GM23248 (cell line): ENCODE measurements around the gene DNAH14. TPM values are rescaled to one million over a fixed set of nuclear protein-coding genes. Genes with fewer than 3 reads are reported as not detected.

Experiments used
- DNase-seq: peaks from one replicate; pipeline ENCODE4 v3.0.0-alpha.2; 2015
- H2AFZ ChIP-seq: fragments of 200-600 bp; sonication (generic); 2 replicates; pipeline ENCODE4 v1.6.1; 2016; ENCODE audit warnings: antibody characterized with exemption
- H3F3A ChIP-seq: fragments of 200-600 bp; sonication (generic); 2 replicates; pipeline ENCODE4 v1.6.1; 2016; ENCODE audit warnings: mild to moderate bottlenecking, antibody characterized with exemption, mixed run types; ENCODE audit not compliant: insufficient read depth
- H3K27ac ChIP-seq: fragments of 200-600 bp; sonication (generic); 2 replicates; pipeline ENCODE4 v1.5.1; 2016; ENCODE audit warnings: mild to moderate bottlenecking
- H3K27me3 ChIP-seq: fragments of 200-600 bp; sonication (generic); replicated peaks from 2 replicates; pipeline ENCODE4 v1.6.1; 2016; ENCODE audit warnings: mild to moderate bottlenecking; ENCODE audit not compliant: insufficient read depth
- H3K36me3 ChIP-seq: fragments of 200-600 bp; sonication (generic); 2 replicates; pipeline ENCODE4 v1.6.1; 2016; ENCODE audit warnings: low read depth, mild to moderate bottlenecking
- H3K4me1 ChIP-seq: fragments of 200-600 bp; sonication (generic); 2 replicates; pipeline ENCODE4 v1.6.1; 2016; ENCODE audit warnings: mild to moderate bottlenecking; ENCODE audit not compliant: insufficient read depth
- H3K4me2 ChIP-seq: fragments of 200-600 bp; sonication (generic); one replicate; pipeline ENCODE4 v1.6.1; 2016; ENCODE audit warnings: mild to moderate bottlenecking; ENCODE audit not compliant: unreplicated experiment
- H3K4me3 ChIP-seq: fragments of 200-600 bp; sonication (generic); 2 replicates; pipeline ENCODE4 v1.5.1; 2016; ENCODE audit warnings: mild to moderate bottlenecking
- H3K79me2 ChIP-seq: fragments of 200-600 bp; sonication (generic); 2 replicates; pipeline ENCODE4 v1.6.1; 2016; ENCODE audit warnings: mild to moderate bottlenecking; ENCODE audit not compliant: insufficient read depth
- H3K9ac ChIP-seq: fragments of 200-600 bp; sonication (generic); 2 replicates; pipeline ENCODE4 v1.6.1; 2016; ENCODE audit warnings: mild to moderate bottlenecking
- H3K9me2 ChIP-seq: fragments of 200-600 bp; sonication (generic); 2 replicates; pipeline ENCODE4 v1.6.1; 2016; ENCODE audit warnings: mixed run types, mild to moderate bottlenecking, moderate library complexity; ENCODE audit not compliant: insufficient read depth
- H3K9me3 ChIP-seq: fragments of 200-600 bp; sonication (generic); one replicate; pipeline ENCODE4 v1.6.1; 2017; ENCODE audit warnings: low read depth
- H4K20me1 ChIP-seq: fragments of 200-600 bp; sonication (generic); 2 replicates; pipeline ENCODE4 v1.6.0; 2016; ENCODE audit not compliant: insufficient read depth
- EZH2 ChIP-seq: fragments of 200-600 bp; sonication (generic); IDR thresholded peaks from 2 replicates; pipeline ENCODE4 v1.6.1; 2018; ENCODE audit warnings: antibody characterized with exemption, mild to moderate bottlenecking; ENCODE audit not compliant: insufficient read depth, poor library complexity, severe bottlenecking
- EZH2phosphoT487 ChIP-seq: fragments of 200-600 bp; sonication (generic); IDR thresholded peaks from 2 replicates; pipeline ENCODE4 v1.6.1; 2018; ENCODE audit warnings: antibody characterized with exemption, moderate library complexity, mild to moderate bottlenecking, low read depth; ENCODE audit not compliant: insufficient read depth
- WGBS, 2 experiments: methylation state at CpG; one replicate each; pipeline ENCODE4 v1.1.6; 2015 to 2017; ENCODE audit warnings: low lambda C conversion rate in 2 of 2, low coverage in 1 of 2; ENCODE audit errors: missing lambda C conversion rate in 2 of 2; 5-methylcytosine and 5-hydroxymethylcytosine counted together
- in situ Hi-C: fragments of 300-500 bp; cut with MboI; formaldehyde crosslinking; loops from 2 replicates; pipeline ENCODE4 v1.15.0; 2020
- polyA plus RNA-seq: library from polyadenylated mRNA; unstranded; fragments of >200 nt; fragmentation: Nextera tagmentation; extraction: Ambion mirVana; gene quantifications from 2 replicates; pipeline ENCODE4 v1.2.1, GENCODE V29; 2016
- total RNA-seq: library from RNA; depleted of rRNA; stranded (reverse); fragments of >200 nt; shearing (Covaris generic); gene quantifications from 2 replicates; pipeline ENCODE4 v1.2.3, GENCODE V29; 2014

Gene DNAH14
- total and polyA plus RNA-seq, 2 experiments from 2014 or later, result 9.9 to 20.8 TPM

- Histone ChIP-seq H3K27ac (no peak overlapping the region), H2AFZ (no peak overlapping the region), H3K36me3 (peaks cover 15% of the 10 kb centered on the region), H3K9me2 (no peaks in the 10 kb centered on the region), H3F3A (no peaks in the 10 kb centered on the region), H3K9me3 (no peaks in the 10 kb centered on the region), H3K79me2 (0 out of 2 replicates have a peak, but pooled peaks cover 3% of the 10 kb centered on the region), H3K9ac (no peak overlapping the region), H3K27me3 (no peaks in the 10 kb centered on the region), H3K4me2 (no peak overlapping the region), H4K20me1 (no peaks in the 10 kb centered on the region), H3K4me3 (no peak overlapping the region), H3K4me1 (no peaks in the 10 kb centered on the region)
- no peak for TF ChIP-seq EZH2
- no peak for TF ChIP-seq EZH2phosphoT487
- DNase-seq, result no peak
- WGBS, 2 experiments, result 94 to 96% methylated on average over 10 of the region's 10 CpGs
- in situ Hi-C loops, result no loop called here
These were observed 482.8 kb downstream of the DNAH14 start for GRCh38 chr1:225412321-225412720.

GRCh38 chr1:225412803-225413351 is 483.4 kb downstream of the DNAH14 start:
- H4K20me1 ChIP-seq, result no peaks in the 10 kb centered on the region

GRCh38 chr1:225413708-225414375 is 484.4 kb downstream of the DNAH14 start:
- no peak for DNase-seq
- H3K27me3 ChIP-seq, result no peaks in the 10 kb centered on the region
- H3K9me3 ChIP-seq, result no peaks in the 10 kb centered on the region
- 0 out of 2 replicates have a peak, but pooled peaks cover 10% of the 10 kb centered on the region for H3K79me2 ChIP-seq
- WGBS, 2 experiments, result 75 to 81% methylated on average over 5 of the region's 5 CpGs
- H3K9ac ChIP-seq, result no peak overlapping the region
- H3K9me2 ChIP-seq, result no peaks in the 10 kb centered on the region
- no peaks in the 10 kb centered on the region for H4K20me1 ChIP-seq
- peaks cover 18% of the 10 kb centered on the region for H3K36me3 ChIP-seq
- H3K4me3 ChIP-seq, result no peak overlapping the region
- no peaks in the 10 kb centered on the region for H3F3A ChIP-seq
- no peaks in the 10 kb centered on the region for H3K4me1 ChIP-seq
- in situ Hi-C loops, result no loop called here
- H3K27ac ChIP-seq, result no peak overlapping the region
- no peak overlapping the region for H3K4me2 ChIP-seq
- no peak for TF ChIP-seq EZH2
- TF ChIP-seq EZH2phosphoT487, result no peak
- H2AFZ ChIP-seq, result no peak overlapping the region

More at GRCh38 chr1:225412803-225413351, 483.4 kb downstream of the DNAH14 start:
- WGBS, 2 experiments, result 90 to 92% methylated on average over 10 of the region's 10 CpGs
- Histone ChIP-seq H3F3A (no peaks in the 10 kb centered on the region), H3K4me1 (no peaks in the 10 kb centered on the region), H3K9me3 (no peaks in the 10 kb centered on the region), H3K27me3 (no peaks in the 10 kb centered on the region), H2AFZ (no peak overlapping the region), H3K27ac (no peak overlapping the region), H3K4me3 (no peak overlapping the region), H3K9me2 (no peaks in the 10 kb centered on the region), H3K79me2 (0 out of 2 replicates have a peak, but pooled peaks cover 8% of the 10 kb centered on the region), H3K4me2 (no peak overlapping the region), H3K36me3 (peaks cover 16% of the 10 kb centered on the region), H3K9ac (no peak overlapping the region)
- DNase-seq, result no peak
- in situ Hi-C loops, result no loop called here
- TF ChIP-seq EZH2 (no peak), EZH2phosphoT487 (no peak)

DNA sequence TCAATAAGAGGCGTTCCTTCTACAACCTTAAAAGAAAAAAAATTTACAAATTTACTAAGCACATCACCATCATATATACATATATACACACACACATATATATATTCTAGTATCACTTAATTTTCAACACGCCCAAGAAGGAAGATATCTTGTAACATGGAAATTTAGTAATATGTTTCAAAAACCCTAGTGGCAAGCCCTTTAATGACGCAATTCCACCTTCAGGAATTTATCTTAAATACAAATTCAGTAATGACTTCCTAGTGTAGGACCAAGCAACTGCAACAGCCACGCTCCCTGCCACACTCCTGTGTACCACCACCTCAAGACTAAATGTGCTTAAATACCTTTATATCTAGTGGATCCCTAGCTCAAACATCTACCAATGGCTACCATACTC is 485.8 kb downstream of the DNAH14 start:
- WGBS, 2 experiments, result 91 to 94% methylated on average over 4 of the region's 4 CpGs
- in situ Hi-C loops, result no loop called here

More for the DNA sequence above, 485.8 kb downstream of the DNAH14 start:
- no peak for DNase-seq
- Histone ChIP-seq H3K27ac (no peak overlapping the region), H2AFZ (no peak overlapping the region), H4K20me1 (no peaks in the 10 kb centered on the region), H3K27me3 (no peaks in the 10 kb centered on the region), H3K79me2 (peaks cover 22% of the 10 kb centered on the region; the same call in 1 of the 2 replicates), H3K9me2 (no peaks in the 10 kb centered on the region), H3K9me3 (no peaks in the 10 kb centered on the region), H3F3A (no peaks in the 10 kb centered on the region), H3K9ac (no peak overlapping the region), H3K4me3 (no peak overlapping the region), H3K4me2 (no peak overlapping the region), H3K36me3 (peaks cover 26% of the 10 kb centered on the region), H3K4me1 (no peaks in the 10 kb centered on the region)
- TF ChIP-seq EZH2 (no peak), EZH2phosphoT487 (no peak)
